ENCODE results near the gene TREH.
"Not testable (repeated sequence)": the region's sequence is repeated elsewhere in the genome, so short reads cannot be mapped to it uniquely, and the experiment has no call there.

TREH gene

GRCh38 chr11:118717733-118718132 is 38.3 kb upstream of the TREH start:
- H3K27ac ChIP-seq (ENCODE audit: low read length, poor library complexity, severe bottlenecking); H2BK15ac ChIP-seq (ENCODE audit: low read depth, poor library complexity, severe bottlenecking); H3K4me3 ChIP-seq (ENCODE audit: insufficient read depth in 1 of 2, low read depth in 1 of 2, low read length in 2 of 2); H4K91ac ChIP-seq (ENCODE audit: low read length); DNase-seq; H3K4ac ChIP-seq (ENCODE audit: low read depth in 1 of 2, low read length in 2 of 2); H2BK5ac ChIP-seq (ENCODE audit: low read depth, low read length, poor library complexity, severe bottlenecking); H3K4me2 ChIP-seq (ENCODE audit: low read length, poor library complexity, severe bottlenecking); H3K14ac ChIP-seq (ENCODE audit: low read length in 2 of 2); H2BK120ac ChIP-seq (ENCODE audit: low read depth, low read length); H3K18ac ChIP-seq (ENCODE audit: low read depth in 1 of 2, low read length in 2 of 2); H3K36me3 ChIP-seq (ENCODE audit: control insufficient read depth in 1 of 2, insufficient read depth in 2 of 2, low read depth in 1 of 2, low read length in 2 of 2); H3K4me1 ChIP-seq (ENCODE audit: control insufficient read depth, insufficient read depth, low read depth, low read length); H3K79me1 ChIP-seq (replicated peaks; ENCODE audit: low read length, poor library complexity, severe bottlenecking); H4K8ac ChIP-seq (ENCODE audit: low read length); H3K27me3 ChIP-seq (ENCODE audit: control insufficient read depth in 1 of 2, insufficient read depth in 1 of 2, low read length in 2 of 2); H3K23ac ChIP-seq (ENCODE audit: low read length in 2 of 2); H2AK5ac ChIP-seq (ENCODE audit: low read length, severe bottlenecking); H2AFZ ChIP-seq (ENCODE audit: low read depth, low read length); H3K9ac ChIP-seq (ENCODE audit: low read length); H3K9me3 ChIP-seq (ENCODE audit: control insufficient read depth, low read length); H2BK12ac ChIP-seq (ENCODE audit: low read length in 2 of 2): not testable (repeated sequence)
- 38% methylated on average over 4 of the region's 4 CpGs for WGBS

- H3K27ac ChIP-seq (ENCODE audit: low read length, poor library complexity, severe bottlenecking); H3K18ac ChIP-seq (ENCODE audit: low read depth in 1 of 2, low read length in 2 of 2); H3K4me2 ChIP-seq (ENCODE audit: low read length, poor library complexity, severe bottlenecking); H3K23ac ChIP-seq (ENCODE audit: low read length in 2 of 2); H2AK5ac ChIP-seq (ENCODE audit: low read length, severe bottlenecking); H3K4me3 ChIP-seq (ENCODE audit: insufficient read depth in 1 of 2, low read depth in 1 of 2, low read length in 2 of 2); H2BK15ac ChIP-seq (ENCODE audit: low read depth, poor library complexity, severe bottlenecking); H3K36me3 ChIP-seq (ENCODE audit: control insufficient read depth in 1 of 2, insufficient read depth in 2 of 2, low read depth in 1 of 2, low read length in 2 of 2); H3K9me3 ChIP-seq (ENCODE audit: control insufficient read depth, low read length); H2BK120ac ChIP-seq (ENCODE audit: low read depth, low read length); H4K91ac ChIP-seq (ENCODE audit: low read length); DNase-seq; H3K9ac ChIP-seq (ENCODE audit: low read length); H3K27me3 ChIP-seq (ENCODE audit: control insufficient read depth in 1 of 2, insufficient read depth in 1 of 2, low read length in 2 of 2); H3K14ac ChIP-seq (ENCODE audit: low read length in 2 of 2); H2BK5ac ChIP-seq (ENCODE audit: low read depth, low read length, poor library complexity, severe bottlenecking); H3K4ac ChIP-seq (ENCODE audit: low read depth in 1 of 2, low read length in 2 of 2); H4K8ac ChIP-seq (ENCODE audit: low read length); H2AFZ ChIP-seq (ENCODE audit: low read depth, low read length); H3K4me1 ChIP-seq (ENCODE audit: control insufficient read depth, insufficient read depth, low read depth, low read length); H3K79me1 ChIP-seq (replicated peaks; ENCODE audit: low read length, poor library complexity, severe bottlenecking); H2BK12ac ChIP-seq (ENCODE audit: low read length in 2 of 2): not testable (repeated sequence)
- 74% methylated on average over 5 of the region's 6 CpGs for WGBS
Observed at GRCh38 chr11:118717221-118717620, 37.8 kb upstream of the TREH start.

GRCh38 chr11:118715837-118716260 is 36.4 kb upstream of the TREH start:
- 66% methylated on average over 2 of the region's 4 CpGs for WGBS
- no peaks in the 10 kb centered on the region for H3K36me3 ChIP-seq (ENCODE audit: control insufficient read depth in 1 of 2, insufficient read depth in 2 of 2, low read depth in 1 of 2, low read length in 2 of 2)
- no peak for DNase-seq

GRCh38 chr11:118715245-118715831 is 35.9 kb upstream of the TREH start:
- Histone ChIP-seq H4K8ac (ENCODE audit: low read length) (peak overlapping the region; percentile 41), H2AK5ac (ENCODE audit: low read length, severe bottlenecking) (no peak overlapping the region), H3K79me1 (replicated peaks; ENCODE audit: low read length, poor library complexity, severe bottlenecking) (no peaks in the 10 kb centered on the region), H4K91ac (ENCODE audit: low read length) (no peak overlapping the region), H2BK12ac (ENCODE audit: low read length in 2 of 2) (no peak overlapping the region), H3K4ac (ENCODE audit: low read depth in 1 of 2, low read length in 2 of 2) (no peak overlapping the region), H3K27ac (ENCODE audit: low read length, poor library complexity, severe bottlenecking) (no peak overlapping the region), H2AFZ (ENCODE audit: low read depth, low read length) (no peak overlapping the region), H3K18ac (ENCODE audit: low read depth in 1 of 2, low read length in 2 of 2) (peak overlapping the region in 1 of 2 experiments; percentile 29), H3K36me3 (ENCODE audit: control insufficient read depth in 1 of 2, insufficient read depth in 2 of 2, low read depth in 1 of 2, low read length in 2 of 2) (no peaks in the 10 kb centered on the region), H2BK5ac (ENCODE audit: low read depth, low read length, poor library complexity, severe bottlenecking) (no peak overlapping the region), H3K4me2 (ENCODE audit: low read length, poor library complexity, severe bottlenecking) (no peak overlapping the region), H3K4me1 (ENCODE audit: control insufficient read depth, insufficient read depth, low read depth, low read length) (peaks cover 2% of the 10 kb centered on the region), H3K4me3 (ENCODE audit: insufficient read depth in 1 of 2, low read depth in 1 of 2, low read length in 2 of 2) (no peak overlapping the region), H3K14ac (ENCODE audit: low read length in 2 of 2) (no peak overlapping the region), H2BK15ac (ENCODE audit: low read depth, poor library complexity, severe bottlenecking) (no peak overlapping the region), H3K9me3 (ENCODE audit: control insufficient read depth, low read length) (no peaks in the 10 kb centered on the region), H3K23ac (ENCODE audit: low read length in 2 of 2) (no peak overlapping the region), H3K27me3 (ENCODE audit: control insufficient read depth in 1 of 2, insufficient read depth in 1 of 2, low read length in 2 of 2) (no peaks in the 10 kb centered on the region), H3K9ac (ENCODE audit: low read length) (no peak overlapping the region), H2BK120ac (ENCODE audit: low read depth, low read length) (peak overlapping the region; percentile 5)
- peak; percentile 23 for DNase-seq
- 72% methylated on average over 3 of the region's 5 CpGs for WGBS

More at GRCh38 chr11:118715837-118716260, 36.4 kb upstream of the TREH start:
- no peak overlapping the region for H3K23ac ChIP-seq (ENCODE audit: low read length in 2 of 2)
- no peak overlapping the region for H3K4me3 ChIP-seq (ENCODE audit: insufficient read depth in 1 of 2, low read depth in 1 of 2, low read length in 2 of 2)
- no peak overlapping the region for H3K9ac ChIP-seq (ENCODE audit: low read length)
- H3K4me1 ChIP-seq (ENCODE audit: control insufficient read depth, insufficient read depth, low read depth, low read length): peaks cover 2% of the 10 kb centered on the region
- no peaks in the 10 kb centered on the region for H3K79me1 ChIP-seq (replicated peaks; ENCODE audit: low read length, poor library complexity, severe bottlenecking)
- no peaks in the 10 kb centered on the region for H3K9me3 ChIP-seq (ENCODE audit: control insufficient read depth, low read length)
- H3K27ac ChIP-seq (ENCODE audit: low read length, poor library complexity, severe bottlenecking): no peak overlapping the region
- H2AFZ ChIP-seq (ENCODE audit: low read depth, low read length): no peak overlapping the region
- H3K14ac ChIP-seq (ENCODE audit: low read length in 2 of 2): no peak overlapping the region
- no peak overlapping the region for H4K91ac ChIP-seq (ENCODE audit: low read length)
- H2BK15ac ChIP-seq (ENCODE audit: low read depth, poor library complexity, severe bottlenecking): no peak overlapping the region
- H3K27me3 ChIP-seq (ENCODE audit: control insufficient read depth in 1 of 2, insufficient read depth in 1 of 2, low read length in 2 of 2): no peaks in the 10 kb centered on the region
- H2BK5ac ChIP-seq (ENCODE audit: low read depth, low read length, poor library complexity, severe bottlenecking): no peak overlapping the region
- no peak overlapping the region for H3K4me2 ChIP-seq (ENCODE audit: low read length, poor library complexity, severe bottlenecking)
- no peak overlapping the region for H2BK12ac ChIP-seq (ENCODE audit: low read length in 2 of 2)
- peak overlapping the region; percentile 29 to 40 for H3K18ac ChIP-seq (ENCODE audit: low read depth in 1 of 2, low read length in 2 of 2)
- H2AK5ac ChIP-seq (ENCODE audit: low read length, severe bottlenecking): no peak overlapping the region
- no peak overlapping the region for H3K4ac ChIP-seq (ENCODE audit: low read depth in 1 of 2, low read length in 2 of 2)
- no peak overlapping the region for H4K8ac ChIP-seq (ENCODE audit: low read length)
- H2BK120ac ChIP-seq (ENCODE audit: low read depth, low read length): no peak overlapping the region
